Activated CD4-positive, alpha-beta T cell treated with anti-CD3 and anti-CD28 coated beads, Interleukin-2, amount 50 U/mL, for 24 hours (primary cell): ENCODE results near the gene HMGCS2.
A peak's percentile ranks its signal among the peaks of the same experiment; 100 is the strongest.

ENCODE experiments used
- DNase-seq, 2 donors: peaks; one replicate each; pipeline ENCODE4 v3.0.0-alpha.2; 2020; ENCODE audit warnings: low read depth in 1 of 2, low spot score in 1 of 2

HMGCS2 gene

DNA sequence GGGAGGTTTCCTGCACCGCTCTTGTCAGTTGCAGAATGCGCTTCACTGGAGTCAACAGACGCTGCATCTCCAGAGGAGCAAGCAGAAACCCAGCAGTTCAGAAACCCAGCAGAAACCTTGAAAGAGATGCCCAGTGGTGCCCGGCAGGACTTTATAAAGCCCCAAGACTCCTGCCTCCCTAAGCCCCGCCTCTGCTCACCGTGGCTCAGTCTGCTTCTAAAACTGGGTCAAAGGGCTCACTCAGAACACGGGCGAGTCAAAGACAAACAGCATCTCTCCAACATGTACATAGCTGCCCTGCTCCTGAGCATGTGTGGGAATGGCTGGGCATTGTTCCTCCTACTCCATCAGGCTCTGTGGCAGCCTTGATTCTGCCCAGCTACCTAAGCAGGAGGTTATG is at the start of gene HMGCS2:
TSS of gene HMGCS2 (minus strand) at position 128 of the 400 bp plus-strand sequence. CDS start at position 67, 61 bp downstream.
- DNase-seq = no peak

- no peak for DNase-seq
Measured at GRCh38 chr1:119818181-119818580, 49.5 kb upstream of the HMGCS2 start.

DNA sequence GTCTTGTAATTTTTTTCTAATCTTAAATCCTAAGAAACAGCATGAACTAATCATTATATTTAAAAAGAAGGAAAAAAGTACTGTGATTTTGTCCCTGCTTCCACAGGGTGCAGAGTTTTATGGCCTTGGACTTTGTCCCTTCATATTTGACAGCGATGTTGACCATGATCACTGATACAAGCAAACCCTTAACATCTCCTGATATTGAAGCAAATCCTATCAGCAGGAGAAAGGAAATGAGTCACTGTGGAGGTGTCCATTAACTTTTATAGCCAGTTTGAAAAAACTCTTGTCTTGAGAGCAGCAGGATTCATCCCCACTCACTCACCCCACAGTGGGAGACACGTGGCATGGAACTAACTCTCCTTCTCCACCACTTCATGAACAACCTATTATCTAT is 47.7 kb upstream of the HMGCS2 start:
- no peak for DNase-seq

GRCh38 chr1:119815928-119816327 is 47.2 kb upstream of the HMGCS2 start:
- DNase-seq = no peak

- DNase-seq = no peak
Measured at GRCh38 chr1:119815361-119815760, 46.7 kb upstream of the HMGCS2 start.

GRCh38 chr1:119814288-119814687 is 45.6 kb upstream of the HMGCS2 start:
- DNase-seq = no peak

DNA sequence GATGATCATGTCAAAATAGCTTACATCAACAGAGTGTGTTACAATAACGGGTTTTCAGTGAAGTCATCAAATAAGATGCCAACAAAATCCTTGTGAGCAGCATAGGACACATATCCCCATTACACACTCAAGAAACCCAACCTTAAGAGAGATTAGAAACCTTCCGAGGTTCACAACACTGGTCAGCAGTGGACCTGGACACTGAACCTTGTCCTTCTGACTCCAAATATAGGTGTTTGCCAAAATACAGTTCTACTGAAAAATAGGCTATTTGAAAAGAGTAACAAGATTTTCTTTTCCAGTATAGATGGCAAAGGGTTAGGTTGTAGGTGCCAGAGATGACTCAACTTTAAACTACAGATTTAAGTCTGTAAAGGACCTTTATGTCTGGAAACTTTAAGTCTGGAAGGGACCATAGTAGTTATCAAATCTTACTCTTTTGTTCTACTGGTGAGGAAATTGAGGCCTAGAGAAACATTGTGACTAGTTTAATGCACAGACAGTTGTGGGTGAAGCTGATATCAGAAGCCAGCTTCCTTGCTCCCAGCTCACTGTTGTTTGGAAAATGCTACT is 43.4 kb upstream of the HMGCS2 start:
- DNase-seq = no peak

DNA sequence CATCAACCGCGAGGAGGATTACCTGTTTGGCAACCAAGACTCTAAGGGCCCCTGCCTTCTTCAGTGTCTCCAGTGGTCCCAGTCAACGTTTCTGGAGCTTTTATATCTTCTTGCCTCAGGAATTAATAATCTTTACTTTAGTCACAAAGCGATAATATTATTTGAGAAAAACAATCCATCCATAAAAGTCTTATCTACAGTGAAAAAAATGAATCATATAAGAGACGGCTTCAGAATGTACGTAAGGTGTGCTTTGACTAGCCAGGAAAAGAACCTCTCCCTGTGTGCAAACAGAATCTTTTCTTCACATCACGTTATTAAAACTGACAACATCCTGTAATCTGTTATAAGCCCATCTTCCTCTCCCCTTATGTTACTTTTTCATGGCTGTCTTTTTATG is 42.7 kb upstream of the HMGCS2 start, which contains the start of gene REG4:
TSS of gene REG4 (minus strand) at position 74 of the 400 bp plus-strand sequence. CDS start 2,691 bp downstream, outside the sequence.
- no peak for DNase-seq

DNA sequence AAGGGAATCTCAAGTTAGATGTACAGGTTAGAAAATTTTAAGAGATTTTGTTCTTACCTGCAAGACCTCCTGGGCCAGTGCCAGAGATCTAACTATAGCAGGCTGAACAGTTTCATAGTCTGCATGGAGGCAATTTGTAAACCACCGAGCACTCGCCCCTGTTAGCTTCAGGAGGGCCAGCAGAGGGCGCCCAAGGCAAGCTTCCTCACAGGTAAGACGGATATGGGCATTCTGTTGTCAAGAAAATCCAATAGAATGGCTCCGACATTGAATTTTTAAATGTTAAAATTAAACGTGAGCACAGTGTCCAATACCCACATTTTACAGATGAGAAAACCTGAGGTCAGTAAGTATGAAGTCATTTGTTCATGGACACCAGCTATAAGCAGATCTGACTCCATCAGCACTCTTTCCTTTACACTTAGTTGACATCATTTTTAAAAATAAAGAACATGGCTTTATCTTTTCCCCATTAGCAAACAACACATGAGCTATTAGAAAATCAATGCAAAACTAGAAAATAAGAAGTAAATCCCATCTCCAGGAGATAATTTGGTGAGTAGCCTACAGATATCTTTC is 40.4 kb upstream of the HMGCS2 start:
- peak; percentile 32 to 53 for DNase-seq

- DNase-seq = no peak
Measured at GRCh38 chr1:119808491-119808890, 39.8 kb upstream of the HMGCS2 start.

DNA sequence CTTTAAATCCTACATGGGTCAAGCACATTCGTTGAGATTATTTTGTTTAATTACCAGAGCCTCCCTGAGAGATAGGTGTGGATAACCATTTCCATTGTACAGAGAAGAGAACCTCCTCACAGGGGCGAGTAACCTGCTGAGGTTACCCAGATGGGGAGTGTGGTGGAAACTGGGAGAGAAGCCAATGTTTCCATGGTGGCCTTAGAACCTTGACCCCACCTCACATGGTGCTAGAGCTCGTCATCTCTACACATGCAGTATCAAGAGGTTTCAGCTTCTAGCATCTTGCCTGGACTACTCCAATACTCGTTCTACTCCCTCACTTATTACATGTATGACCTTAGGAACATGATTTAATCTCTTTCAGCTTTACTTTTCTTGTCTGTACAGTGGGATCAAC is 37.8 kb upstream of the HMGCS2 start:
- no peak for DNase-seq

- no peak for DNase-seq
Measured at GRCh38 chr1:119805746-119806145, 37.0 kb upstream of the HMGCS2 start.

GRCh38 chr1:119805247-119805646 is 36.5 kb upstream of the HMGCS2 start:
- no peak for DNase-seq

DNA sequence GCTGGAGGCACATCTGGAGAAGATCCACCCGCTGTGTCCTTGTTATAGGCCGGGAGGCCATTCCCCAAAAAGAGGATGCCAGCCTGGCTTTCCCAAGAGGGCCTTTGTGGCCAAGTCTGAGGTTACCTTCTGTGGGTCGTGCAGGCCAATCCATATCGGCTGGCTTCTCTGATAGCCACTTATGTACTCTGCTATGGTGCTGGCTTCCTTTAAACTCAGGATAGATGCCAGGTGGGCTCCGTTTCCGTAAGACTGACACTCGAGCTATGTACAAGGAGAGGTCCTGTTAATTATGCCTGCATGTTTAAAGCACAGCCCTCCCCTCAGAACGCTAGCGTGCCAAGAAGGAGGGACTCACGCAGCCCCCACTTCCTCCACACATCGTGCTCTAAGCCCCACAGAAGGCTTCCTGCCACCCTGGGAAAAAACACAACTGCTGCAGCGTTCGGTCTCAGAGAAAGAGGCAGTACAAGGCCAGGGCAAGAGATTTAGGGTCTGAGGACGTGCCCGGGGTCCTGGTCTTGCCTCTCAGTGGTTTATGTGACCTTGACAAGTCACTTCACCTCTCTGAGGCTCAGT is 31.0 kb upstream of the HMGCS2 start:
- DNase-seq = no peak

GRCh38 chr1:119799003-119799402 is 30.3 kb upstream of the HMGCS2 start:
- no peak for DNase-seq

GRCh38 chr1:119797606-119798005 is 28.9 kb upstream of the HMGCS2 start:
- DNase-seq = no peak

GRCh38 chr1:119797162-119797561 is 28.5 kb upstream of the HMGCS2 start:
- no peak for DNase-seq

- no peak for DNase-seq
Measured at GRCh38 chr1:119795261-119796200, 26.8 kb upstream of the HMGCS2 start.

- DNase-seq = no peak
Measured at GRCh38 chr1:119794876-119795240, 26.2 kb upstream of the HMGCS2 start.

- no peak for DNase-seq
Measured at GRCh38 chr1:119794230-119794875, 25.6 kb upstream of the HMGCS2 start.

DNA sequence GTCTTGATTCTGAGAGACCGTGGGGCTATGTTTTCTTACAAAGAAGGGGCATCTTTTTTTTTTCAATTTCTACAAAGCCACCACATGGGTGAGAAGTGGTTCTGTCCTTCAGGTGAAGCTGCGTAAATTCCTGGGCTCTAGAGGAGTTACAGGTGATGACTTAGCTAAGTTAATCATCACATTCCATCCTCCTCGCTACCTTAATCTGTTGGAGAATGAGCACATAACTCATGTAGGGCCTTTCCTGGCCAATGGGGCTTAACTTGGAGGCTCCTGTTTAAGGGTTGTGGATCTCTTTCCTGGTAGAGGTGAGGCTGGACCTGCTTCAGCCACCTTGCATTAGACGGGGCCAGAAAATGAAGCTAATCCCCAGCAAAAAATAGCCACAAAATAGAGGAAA is 22.7 kb upstream of the HMGCS2 start:
- no peak for DNase-seq
